HG02623 (cell line): ENCODE data around the gene PDE6B.
"Not testable (repeated sequence)": the region's sequence is repeated elsewhere in the genome, so short reads cannot be mapped to it uniquely, and the experiment has no call there.

Experiments
- ATAC-seq: cut with Tn5 transposase; IDR thresholded peaks from one replicate; pipeline ENCODE4 v1.9.1; 2021; ENCODE audit warnings: moderate library complexity; ENCODE audit not compliant: unreplicated experiment

Gene PDE6B

DNA sequence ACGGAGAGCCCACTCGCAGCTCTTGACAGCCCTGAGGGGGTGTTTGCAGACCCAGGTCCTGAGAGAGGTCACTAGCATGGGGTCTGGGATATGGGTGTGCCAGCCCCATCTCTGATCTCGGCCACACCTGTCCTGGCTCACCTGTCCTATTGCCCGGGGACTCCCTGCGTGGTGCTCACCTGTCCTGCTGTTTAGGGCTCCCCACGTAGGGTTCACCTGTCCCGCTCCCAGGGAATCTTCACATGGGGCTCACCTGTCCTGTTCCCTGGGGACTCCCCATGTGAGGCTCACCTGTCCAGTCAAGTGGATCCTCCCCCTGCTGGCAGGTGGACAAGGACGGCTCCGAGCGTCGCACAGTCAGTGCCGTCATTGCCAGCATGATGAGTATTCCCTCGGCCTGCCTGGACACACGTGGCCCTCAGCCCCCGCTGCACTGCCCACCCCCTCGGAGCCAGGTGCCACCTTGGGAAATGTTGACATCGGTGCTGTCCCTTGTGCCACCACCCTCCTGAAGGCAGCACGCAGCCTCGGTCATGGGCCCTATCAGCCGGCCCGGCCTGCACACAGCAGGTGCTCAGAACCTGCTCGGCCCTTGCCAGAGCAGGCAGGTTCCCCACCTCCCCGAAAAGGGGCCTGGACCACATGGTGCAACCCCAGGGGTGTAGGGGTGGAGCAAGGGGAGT is 57.3 kb downstream of the PDE6B start:
- ATAC-seq = no peak

DNA sequence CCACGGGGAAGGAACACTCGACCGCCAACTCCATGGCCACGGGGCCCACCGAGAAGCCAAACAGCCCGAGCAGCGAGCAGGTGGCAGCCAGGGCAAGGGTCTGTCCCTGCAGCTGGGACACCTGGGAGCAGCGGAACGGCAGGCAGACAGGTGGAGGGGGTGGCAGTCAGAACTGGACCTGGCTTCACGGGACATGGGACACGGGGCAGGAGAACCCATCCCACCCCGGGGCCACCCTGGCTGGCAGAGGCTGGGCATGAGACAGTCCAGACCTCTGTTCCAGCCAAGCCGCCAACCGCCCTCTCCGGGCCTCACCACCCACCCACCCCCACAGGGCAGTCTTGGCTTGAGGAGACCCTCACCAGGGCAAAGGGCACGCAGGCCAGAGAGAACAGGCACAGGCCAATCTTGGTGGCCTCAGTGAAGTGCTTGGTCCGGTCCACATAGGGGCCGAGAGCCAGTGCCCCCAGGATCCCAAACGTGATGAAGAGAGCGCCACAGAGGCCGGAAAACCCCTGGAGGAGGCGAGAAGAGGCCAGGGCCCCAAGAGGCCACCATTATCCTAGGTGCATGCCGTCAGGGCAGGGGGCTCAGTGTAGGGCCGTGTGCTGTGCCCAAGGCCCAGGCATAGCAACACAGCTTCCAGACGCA is 58.0 kb downstream of the PDE6B start:
- no peak for ATAC-seq

DNA sequence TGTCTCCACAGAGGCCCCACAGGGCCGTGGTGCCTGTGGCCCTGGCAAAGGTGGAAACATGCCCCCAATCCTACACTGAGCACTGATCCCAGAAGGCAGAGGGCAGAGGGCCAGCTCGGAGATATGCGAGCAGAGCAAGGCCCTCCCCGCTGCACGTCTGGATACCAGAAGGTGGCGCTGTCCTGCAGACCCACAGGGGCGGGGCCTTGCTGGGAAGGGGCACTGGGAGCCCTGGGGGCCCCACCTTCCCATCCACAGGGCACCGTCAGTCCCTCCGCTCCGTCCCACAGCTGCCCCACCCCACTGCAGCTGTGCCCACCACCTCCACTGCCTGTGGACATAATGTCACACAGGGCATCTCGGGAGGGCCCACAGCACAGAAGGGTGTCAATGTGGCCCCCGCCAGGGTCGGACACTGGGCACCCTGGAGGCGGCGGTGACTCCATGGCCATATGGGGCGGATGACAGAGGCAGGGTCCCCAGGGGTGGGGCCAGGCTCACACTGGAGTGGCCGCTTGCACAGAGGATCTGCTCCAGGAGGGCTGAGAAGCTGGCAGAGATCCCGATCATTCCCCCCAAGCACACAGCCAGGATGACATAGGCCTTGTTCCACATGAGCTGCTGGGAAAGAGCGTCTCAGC is 58.7 kb downstream of the PDE6B start:
- no peak for ATAC-seq

DNA sequence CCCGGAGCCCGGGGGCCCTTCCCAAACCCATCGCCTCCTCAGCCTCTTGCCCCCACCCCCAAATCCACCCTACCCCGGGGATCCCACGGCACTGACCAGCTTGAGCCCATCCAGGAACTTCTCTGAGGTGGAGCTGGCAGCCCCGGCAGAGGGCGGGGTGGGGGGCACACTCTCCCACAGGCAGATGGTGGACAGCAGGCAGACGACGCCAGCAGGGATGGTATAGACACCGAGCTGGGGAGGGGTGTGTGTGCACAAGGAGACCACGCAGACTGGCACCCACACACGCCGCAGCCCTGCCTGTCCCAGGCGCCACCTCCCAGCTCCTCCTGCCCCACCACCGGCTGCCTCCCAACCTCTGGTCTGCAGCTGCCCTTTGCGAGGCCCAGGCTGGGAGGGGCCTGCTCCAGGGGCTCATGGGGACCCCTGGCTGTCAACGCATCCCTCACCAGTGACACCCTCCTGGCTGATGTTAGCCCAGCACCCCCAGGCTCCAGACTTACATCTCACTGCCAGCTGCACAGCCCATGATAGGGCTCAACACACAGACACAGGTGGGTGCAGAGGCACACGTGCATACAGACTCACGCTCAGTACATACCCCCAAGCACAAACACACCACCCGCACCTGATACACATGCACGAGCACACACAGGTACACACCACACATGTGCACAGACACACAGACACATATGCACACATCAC is 59.4 kb downstream of the PDE6B start:
- ATAC-seq = no peak

DNA sequence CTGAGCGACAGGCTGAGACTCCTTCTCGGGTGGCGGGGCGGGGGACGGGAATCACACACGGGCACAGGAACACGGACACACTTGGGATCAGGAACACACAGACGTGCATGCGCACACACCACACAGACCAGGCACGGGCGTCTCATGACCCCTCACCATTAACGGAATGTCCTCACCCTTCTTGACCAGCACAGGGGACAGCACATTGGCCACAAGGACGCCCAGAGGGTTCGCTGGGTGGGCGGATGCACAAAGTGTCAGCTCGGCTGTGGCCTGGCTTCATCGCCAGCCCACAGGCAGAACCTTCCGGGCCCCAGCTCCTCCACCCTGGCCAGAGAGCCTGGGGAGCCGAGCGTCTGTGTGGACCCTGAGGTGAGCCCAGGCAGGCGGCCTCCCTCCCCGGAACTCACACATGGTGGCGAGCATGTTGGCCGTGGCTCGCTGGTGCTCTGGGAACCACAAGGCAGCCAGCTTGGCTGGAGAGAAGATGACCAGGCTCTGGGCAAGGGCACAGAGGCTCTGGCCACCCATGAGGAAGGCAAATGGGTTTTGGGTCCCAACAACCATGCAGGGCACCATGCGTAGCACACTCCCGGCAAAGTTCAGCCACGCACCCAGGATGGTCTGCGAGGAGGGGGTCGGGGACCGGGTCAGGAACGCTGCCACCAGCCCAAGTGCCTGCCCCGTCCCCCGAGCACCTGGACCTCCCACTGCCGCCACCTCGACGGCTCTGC is 60.5 kb downstream of the PDE6B start:
- no peak for ATAC-seq

DNA sequence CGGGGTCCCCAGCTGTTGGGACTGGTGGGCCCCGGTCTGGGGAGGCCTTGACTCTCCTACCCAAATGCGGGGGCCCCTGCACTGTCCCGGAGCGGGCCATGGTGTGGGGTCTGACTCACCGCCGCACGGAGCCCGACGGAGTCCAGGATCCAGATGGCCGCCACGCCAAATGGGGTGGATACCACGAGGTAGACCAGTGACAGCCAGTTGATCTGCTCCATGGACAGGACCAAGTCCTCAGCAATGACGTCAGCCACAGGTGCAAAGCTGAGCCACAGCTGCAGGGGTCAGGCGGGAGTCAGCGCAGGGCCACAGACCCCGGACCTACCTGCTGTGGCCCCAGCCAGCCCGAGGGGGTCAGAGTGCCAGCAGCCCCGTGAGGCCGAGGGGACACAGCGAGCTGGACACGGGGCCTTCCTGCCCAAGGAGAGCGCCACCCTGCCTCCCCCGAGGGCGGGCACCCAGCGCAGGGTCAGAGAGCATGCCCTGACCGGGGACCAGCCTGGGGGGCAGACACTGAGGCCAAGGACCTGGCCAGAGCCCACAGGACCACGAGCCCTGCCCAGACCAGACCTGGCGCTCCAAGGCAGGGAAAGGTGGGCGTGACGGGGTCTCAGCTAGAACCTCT is 61.2 kb downstream of the PDE6B start:
- no peak for ATAC-seq

DNA sequence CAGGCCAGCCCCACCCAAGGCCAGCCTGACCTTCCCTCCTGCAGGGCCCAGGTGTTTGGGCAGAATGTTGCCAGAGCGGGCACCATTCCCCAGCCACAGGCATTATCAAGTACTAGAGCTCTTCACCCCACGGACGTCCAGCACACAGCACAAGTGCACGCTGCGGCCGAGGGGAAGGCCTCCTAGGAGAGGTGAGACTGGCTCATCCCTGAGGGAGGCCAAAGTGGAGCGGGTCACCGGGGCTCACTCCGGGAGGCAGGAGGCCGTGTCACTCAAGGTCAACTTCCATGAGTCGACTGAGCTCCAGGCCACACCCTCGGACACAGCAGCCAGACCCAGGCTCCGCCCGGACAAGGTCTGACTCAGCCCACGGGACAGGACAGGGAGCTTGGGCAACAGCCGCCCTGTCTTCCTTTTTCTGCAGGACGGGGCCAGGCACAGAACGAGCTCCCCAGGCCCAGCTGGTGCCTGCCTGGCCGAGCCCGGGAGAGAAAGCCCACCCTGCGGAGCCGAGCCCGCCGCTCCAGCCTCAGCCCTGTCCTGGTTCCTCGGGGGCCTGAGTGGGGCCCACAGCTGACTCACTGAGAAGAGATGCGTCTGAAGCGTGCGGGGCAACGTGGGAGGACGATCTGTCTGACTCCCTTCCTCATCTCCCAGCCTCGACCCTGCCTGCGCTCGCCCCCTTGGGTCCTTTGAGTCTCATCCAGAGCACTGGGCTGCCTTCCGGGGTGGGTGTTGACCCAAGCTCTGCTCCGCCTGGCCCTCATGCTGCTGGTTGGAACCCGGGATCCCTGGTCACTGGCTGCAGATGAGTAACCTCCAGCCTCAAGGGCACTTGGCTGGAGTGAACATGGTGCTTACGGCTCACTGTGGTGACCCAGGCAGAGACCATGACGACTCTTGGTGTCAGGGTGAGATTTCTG is 61.9 kb downstream of the PDE6B start:
- no peak for ATAC-seq

DNA sequence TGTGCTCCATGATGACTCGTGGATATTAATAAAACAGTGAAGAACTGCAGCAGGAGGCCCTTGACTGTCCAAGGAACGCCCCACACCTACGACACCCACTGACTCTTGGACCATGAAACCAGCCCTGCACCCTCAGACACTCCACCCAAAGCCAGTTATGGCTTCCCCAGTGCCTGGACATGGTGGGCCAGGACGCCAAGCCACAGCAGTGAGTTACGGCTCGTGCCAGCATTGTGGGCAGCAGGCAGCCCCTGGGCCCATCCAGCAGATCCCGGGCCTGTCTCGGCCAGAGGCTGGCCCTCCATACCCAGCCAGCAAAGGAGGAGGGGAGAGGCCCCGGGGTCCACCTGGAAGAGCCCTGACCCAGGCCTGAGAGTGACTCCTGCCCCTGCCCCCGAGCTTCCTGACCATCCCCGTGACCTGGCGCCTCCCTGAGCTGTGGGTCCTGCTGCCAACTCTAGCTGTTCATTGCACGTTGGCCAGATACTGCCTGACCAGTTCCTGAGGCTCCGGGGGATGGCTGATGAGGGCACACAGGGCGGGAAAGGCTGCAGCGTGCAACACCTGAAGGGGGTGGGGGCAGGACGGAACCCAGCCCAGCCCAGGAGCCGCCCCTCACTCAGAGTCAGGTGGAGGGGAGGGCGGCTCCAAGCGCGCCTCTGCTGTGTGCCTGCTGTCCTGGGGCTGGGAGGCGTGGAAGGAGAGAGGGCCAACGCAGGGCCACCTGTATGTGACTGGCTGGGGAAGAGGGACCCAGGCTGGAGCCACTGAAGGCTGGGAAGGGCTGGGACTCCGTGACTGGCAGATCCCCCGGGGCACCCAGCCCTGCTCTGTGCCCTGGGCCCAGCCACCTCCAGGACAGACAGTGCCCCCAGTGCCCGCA is 62.8 kb downstream of the PDE6B start:
- no peak for ATAC-seq

DNA sequence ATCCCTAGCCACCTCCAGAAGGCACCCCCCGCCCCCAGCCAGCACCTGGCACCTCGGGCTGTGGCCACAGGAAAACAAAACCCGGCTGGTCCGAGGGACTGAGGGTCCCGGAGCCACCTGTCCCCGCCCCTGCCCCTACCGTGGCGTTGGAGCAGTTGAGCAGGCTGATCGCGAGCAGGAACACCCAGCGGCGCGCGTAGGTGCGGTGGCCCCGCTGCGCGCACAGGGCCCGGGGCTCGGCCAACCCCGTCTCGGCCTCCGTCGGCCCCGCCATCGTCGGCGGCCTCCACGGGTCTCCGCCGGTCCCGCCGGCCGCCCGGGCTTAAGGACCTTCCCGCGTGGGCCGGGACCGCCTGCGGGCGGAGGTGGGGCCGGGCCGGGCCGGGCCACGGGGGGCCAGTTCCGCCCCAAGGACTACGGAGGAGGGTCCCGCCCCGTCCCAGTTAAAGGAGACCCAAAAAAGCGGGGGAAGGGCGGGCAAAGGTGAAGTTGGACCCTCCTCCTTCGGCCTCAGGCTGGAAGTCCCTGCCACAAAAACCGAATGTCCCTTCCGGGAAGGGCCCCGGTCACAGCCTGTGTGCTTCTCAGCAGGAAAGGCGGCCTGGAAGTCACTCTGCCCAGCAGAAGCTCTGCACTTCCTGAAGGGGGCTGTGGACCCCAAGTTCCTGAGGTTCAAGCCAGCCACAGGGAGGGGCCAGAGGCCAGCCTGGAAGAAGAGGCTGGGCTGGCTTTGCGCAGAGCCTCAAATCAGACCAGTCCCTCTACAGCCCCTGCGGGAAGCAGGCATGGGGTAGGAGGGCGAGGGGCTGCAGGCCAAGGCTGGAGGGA is 63.7 kb downstream of the PDE6B start, which contains the start of gene SLC49A3:
Gene SLC49A3 (minus strand): TSS at position 298 of the 828 bp plus-strand sequence. CDS start 24 bp downstream, at position 274.
- no peak for ATAC-seq

DNA sequence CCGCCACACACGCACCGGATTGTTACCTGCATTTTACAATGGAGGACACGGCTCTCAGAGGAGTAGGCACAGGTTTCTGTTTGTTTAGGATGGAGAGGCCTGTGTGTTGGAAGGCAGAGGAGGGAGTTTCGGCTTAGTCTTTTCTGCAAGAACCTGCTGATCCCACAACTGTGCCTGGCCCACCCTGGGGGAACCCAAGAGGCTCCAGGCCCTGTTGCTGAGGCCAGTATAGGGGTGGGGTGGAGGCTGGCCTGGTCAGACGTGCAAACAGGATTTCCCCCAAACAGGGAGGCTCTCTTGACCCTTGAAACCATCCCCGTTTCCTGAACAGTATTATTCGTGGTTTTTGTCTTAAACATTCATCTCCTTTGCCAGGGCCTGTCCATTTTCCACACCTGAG is 64.3 kb downstream of the PDE6B start:
- no peak for ATAC-seq

DNA sequence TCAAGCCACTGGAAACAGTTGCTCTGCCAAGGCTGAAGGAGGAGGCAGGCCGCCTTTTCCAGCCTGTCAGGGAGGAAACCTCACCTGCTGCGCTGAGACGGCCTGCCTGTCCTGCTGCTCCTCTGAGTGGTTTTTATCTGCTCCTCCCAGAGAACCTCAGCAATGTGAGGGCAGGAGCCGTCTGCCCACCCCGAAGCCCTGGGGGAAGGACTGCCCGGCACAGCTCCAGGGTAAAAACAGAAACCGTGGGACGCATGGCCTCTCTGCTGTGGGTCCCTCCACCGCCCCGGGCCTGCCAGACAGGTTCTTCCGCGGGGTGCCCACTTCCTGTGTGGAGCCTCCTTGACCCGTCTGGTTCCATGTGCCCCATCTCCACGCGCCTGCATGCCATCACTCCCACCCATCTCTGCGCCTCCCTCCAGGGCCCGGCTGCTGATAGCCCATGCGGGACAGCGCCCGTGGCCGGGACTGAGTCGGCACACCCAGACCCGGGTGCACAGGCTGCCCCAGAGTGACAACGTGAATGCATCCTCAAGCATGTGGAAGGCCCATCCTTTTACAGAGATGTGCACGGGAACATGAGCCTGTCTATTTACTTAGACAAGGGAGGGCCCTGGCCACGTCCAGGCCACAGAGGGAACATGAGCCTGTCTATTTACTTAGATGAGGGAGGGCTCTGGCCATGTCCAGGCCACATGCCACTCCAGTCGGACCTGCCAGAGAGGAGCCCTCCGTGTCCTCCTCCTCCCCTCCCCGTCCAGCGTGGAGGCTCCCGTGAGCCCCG is 67.6 kb downstream of the PDE6B start:
- ATAC-seq = no peak

DNA sequence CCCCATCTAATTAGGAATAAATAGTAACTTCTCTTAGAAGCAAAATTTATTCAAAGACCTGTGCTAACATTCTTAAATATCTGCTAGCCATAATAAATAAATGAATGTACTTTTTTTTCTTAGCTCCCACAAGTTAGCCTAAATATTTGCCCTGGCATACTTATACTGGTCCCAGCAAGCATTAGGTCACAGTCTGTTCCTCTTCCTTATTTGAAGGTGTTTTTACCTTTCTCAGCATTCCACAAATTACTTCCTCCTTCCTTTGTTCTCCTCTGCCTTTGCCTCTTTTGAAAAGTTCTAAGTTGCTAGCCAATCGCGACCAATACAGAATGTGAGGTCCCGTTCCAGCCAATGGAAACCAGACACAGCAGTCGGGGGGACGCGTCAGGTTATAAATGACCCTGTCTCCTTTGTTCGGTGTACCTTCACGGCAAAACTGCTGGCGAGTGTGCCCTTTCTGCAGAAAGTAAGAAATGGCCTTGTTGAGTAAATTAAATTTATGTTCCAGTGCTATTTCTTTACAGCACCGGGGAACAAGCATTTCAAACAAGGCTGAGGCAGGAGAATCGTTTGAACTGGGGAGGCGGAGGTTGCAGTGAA is 69.1 kb downstream of the PDE6B start:
- ATAC-seq = not testable (repeated sequence)

DNA sequence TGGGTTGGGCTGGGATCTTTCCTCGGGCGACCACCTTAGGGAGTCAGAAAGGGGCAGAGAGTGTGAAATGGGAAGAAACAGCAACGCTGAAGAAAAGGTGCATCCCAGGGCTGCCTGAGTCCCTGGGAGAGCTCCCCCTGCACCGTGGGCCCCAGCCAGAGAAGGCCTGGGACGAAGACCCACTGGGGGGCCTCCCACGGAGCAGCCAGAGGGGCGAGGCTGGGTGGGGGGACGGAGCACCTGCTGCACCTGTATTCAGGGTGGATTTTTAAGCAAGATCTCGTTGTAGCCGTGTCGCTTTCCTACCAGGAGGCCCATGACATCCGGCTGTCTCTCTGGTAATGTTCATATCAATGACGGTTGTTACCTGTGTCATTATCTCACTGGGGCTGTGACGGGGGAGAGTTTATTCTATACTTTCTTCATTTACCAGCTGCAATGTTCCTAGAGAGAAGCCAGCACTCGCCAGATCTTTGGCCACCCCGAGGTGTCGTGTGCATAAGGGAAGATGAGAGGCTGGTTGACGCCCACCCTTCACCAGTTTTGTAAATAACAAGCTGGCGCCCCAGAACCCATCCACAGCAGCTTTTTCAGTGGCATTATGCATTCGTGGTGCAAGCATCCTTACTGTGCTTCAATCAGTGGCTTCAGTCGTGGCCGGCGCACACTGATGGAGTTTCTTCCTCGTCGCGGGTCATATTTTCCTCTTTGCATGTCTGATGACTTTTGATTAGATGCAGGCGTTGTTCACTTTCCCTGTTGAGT is 74.6 kb downstream of the PDE6B start:
- ATAC-seq = no peak

DNA sequence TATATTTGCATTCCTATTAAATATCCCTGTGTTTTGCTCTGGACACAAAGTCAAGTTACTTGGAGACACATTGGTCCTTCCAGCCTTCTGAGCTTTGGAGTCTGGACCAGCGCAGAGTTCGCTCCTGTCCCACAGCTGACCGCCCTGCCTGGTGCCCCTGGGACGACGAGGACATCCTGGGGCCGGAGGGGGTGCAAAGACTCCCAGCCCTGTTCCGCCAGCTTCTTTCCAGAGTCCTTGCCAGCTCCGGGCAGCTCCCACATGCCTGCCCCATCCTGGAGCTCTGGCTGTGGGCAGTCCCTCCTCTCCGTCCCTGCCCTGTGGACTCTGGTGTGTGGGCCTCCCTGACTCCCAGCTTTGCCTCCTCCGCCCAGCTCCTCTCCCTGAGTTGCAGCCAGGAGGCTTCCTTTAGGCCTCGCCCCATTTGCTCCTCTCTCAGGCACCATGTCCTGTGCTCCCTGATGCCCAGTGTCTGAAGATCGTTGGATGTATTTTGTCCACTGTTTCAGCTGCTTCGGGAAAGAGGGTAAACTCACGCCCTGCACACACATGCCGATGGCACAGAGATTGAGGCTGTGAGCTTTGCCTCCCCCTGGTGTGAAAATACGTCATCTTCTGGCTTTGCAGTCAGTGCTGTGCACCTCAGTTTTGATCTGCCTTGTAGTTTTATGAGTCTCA is 75.4 kb downstream of the PDE6B start:
- ATAC-seq = no peak

DNA sequence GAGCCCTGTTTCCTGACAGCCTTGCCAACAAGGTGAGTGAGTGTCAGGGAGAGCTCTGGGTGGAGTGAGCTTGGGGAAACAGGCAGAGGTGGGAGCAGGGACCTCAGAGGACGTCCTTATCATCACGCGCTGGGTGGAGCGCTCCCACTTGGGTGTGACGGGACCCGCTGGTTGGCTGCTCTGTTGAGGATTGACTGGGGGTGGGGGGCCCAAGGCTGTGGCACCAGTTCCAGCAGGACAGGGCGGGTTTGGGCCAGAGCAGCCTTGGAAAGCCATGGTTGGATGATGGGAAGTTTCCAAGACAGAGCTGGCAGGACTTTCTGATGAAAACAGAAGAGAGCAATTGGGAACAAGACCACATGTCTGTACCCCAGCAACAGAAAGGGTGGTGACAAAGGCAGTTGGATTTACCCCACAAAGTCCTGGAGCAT is 77.3 kb downstream of the PDE6B start:
- ATAC-seq = no peak
